Measurements from ENCODE around the gene ROBO3.

GRCh38 chr11:124930799-124931198, 65.6 kb downstream of the ROBO3 start:
- TF ChIP-seq CTCF (IDR thresholded peaks at IDR 0.05) (no peak), POLR2A (IDR thresholded peaks at IDR 0.05) (no peak)

Data from uterus (tissue), 2 donors.